ENCODE data around the gene STT3B. TPM values are rescaled to one million over a fixed set of nuclear protein-coding genes. Genes with fewer than 3 reads are reported as not detected.

Gene STT3B
- polyA plus RNA-seq, 1 donor (not counting 4 experiments of a cell fraction or from before 2014, with no cell fraction given) = 129 TPM

GRCh38 chr3:31616711-31617110, 84.0 kb downstream of the STT3B start:
- dilution Hi-C loops (cut with MboI; ENCODE audit: extremely low pct_ligation_motif_present, low sequenced_read_pairs) = no loop called here
- H3K4me1 ChIP-seq (ENCODE audit: control insufficient read depth, extremely low read depth, insufficient read depth, low read length) = no peaks in the 10 kb centered on the region
- no peak overlapping the region for H2AFZ ChIP-seq (ENCODE audit: control insufficient read depth, low read length)
- H3K9me3 ChIP-seq (ENCODE audit: control insufficient read depth, low read depth, low read length) = no peaks in the 10 kb centered on the region
- no peak overlapping the region for H3K4me3 ChIP-seq (ENCODE audit: control insufficient read depth in 2 of 3, extremely low read depth in 1 of 3, insufficient read depth in 2 of 3, low read depth in 1 of 3, low read length in 3 of 3)
- H3K27ac ChIP-seq (ENCODE audit: control insufficient read depth, insufficient read depth, low read length) = no peak overlapping the region
- TF ChIP-seq, protein P1, sequence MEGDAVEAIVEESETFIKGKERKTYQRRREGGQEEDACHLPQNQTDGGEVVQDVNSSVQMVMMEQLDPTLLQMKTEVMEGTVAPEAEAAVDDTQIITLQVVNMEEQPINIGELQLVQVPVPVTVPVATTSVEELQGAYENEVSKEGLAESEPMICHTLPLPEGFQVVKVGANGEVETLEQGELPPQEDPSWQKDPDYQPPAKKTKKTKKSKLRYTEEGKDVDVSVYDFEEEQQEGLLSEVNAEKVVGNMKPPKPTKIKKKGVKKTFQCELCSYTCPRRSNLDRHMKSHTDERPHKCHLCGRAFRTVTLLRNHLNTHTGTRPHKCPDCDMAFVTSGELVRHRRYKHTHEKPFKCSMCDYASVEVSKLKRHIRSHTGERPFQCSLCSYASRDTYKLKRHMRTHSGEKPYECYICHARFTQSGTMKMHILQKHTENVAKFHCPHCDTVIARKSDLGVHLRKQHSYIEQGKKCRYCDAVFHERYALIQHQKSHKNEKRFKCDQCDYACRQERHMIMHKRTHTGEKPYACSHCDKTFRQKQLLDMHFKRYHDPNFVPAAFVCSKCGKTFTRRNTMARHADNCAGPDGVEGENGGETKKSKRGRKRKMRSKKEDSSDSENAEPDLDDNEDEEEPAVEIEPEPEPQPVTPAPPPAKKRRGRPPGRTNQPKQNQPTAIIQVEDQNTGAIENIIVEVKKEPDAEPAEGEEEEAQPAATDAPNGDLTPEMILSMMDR (optimal IDR thresholded peaks at IDR 0.05 in 1 of 3, IDR thresholded peaks at IDR 0.05 in 1 of 3, conservative IDR thresholded peaks at IDR 0.05 in 1 of 3; ENCODE audit: extremely low read depth in 1 of 3, insufficient read depth in 2 of 3, low read length in 3 of 3) = no peak
- TF ChIP-seq EZH2 (IDR thresholded peaks at IDR 0.05; ENCODE audit: low read length) = no peak
- H3K9ac ChIP-seq (ENCODE audit: control insufficient read depth, extremely low read depth, insufficient read depth, low read length) = no peak overlapping the region
- peaks cover 0 to 4% of the 10 kb centered on the region in 2 experiments for H3K36me3 ChIP-seq (ENCODE audit: control insufficient read depth in 2 of 2, extremely low read depth in 1 of 2, insufficient read depth in 2 of 2, low read length in 2 of 2)
- no peaks in the 10 kb centered on the region for H4K20me1 ChIP-seq (ENCODE audit: control insufficient read depth, extremely low read depth, insufficient read depth, low read length)
- FAIRE-seq = no peak
- no peak overlapping the region for H3K4me2 ChIP-seq (ENCODE audit: control insufficient read depth, extremely low read depth, insufficient read depth, low read depth, low read length)
- no peak for DNase-seq (ENCODE audit: low read depth, low spot score)
- peaks cover 21% of the 10 kb centered on the region for H3K79me2 ChIP-seq (ENCODE audit: control insufficient read depth, insufficient read depth, low read length)
- H3K9me1 ChIP-seq (ENCODE audit: control insufficient read depth, extremely low read depth, insufficient read depth, low read length) = no peaks in the 10 kb centered on the region
- no peaks in the 10 kb centered on the region for H3K27me3 ChIP-seq (ENCODE audit: control insufficient read depth, extremely low read depth, insufficient read depth, low read length)

DNA sequence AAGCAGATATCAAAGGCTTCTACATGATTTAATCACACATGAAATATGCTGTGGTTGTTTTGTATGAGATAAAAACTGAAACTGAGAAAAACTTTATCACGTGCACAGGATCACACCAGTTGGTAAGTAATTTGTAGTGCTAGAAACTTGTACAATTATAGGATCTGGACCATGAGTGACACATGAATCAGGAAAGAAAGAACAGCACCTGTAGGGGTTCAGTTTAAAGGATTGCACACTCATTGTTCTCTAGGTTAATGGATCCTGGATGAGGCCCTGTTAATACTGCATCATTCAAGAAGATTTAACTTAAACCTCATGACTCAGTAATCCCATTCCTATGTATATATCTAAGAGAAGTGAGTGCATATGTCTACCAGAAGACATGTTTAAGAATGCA, 87.9 kb downstream of the STT3B start:
- peaks cover 5 to 11% of the 10 kb centered on the region in 2 experiments for H3K36me3 ChIP-seq (ENCODE audit: control insufficient read depth in 2 of 2, extremely low read depth in 1 of 2, insufficient read depth in 2 of 2, low read length in 2 of 2)
- no peak for FAIRE-seq
- no peak overlapping the region for H3K4me3 ChIP-seq (ENCODE audit: control insufficient read depth in 2 of 3, extremely low read depth in 1 of 3, insufficient read depth in 2 of 3, low read depth in 1 of 3, low read length in 3 of 3)
- no peaks in the 10 kb centered on the region for H3K4me1 ChIP-seq (ENCODE audit: control insufficient read depth, extremely low read depth, insufficient read depth, low read length)
- TF ChIP-seq, protein P1 (optimal IDR thresholded peaks at IDR 0.05 in 1 of 3, IDR thresholded peaks at IDR 0.05 in 1 of 3, conservative IDR thresholded peaks at IDR 0.05 in 1 of 3; ENCODE audit: extremely low read depth in 1 of 3, insufficient read depth in 2 of 3, low read length in 3 of 3) = no peak
- no peak for TF ChIP-seq EZH2 (IDR thresholded peaks at IDR 0.05; ENCODE audit: low read length)
- no peak for DNase-seq (ENCODE audit: low read depth, low spot score)
- H3K9me1 ChIP-seq (ENCODE audit: control insufficient read depth, extremely low read depth, insufficient read depth, low read length) = no peaks in the 10 kb centered on the region
- H2AFZ ChIP-seq (ENCODE audit: control insufficient read depth, low read length) = no peak overlapping the region
- no peaks in the 10 kb centered on the region for H3K27me3 ChIP-seq (ENCODE audit: control insufficient read depth, extremely low read depth, insufficient read depth, low read length)
- H3K4me2 ChIP-seq (ENCODE audit: control insufficient read depth, extremely low read depth, insufficient read depth, low read depth, low read length) = no peak overlapping the region
- H3K9me3 ChIP-seq (ENCODE audit: control insufficient read depth, low read depth, low read length) = no peaks in the 10 kb centered on the region
- H4K20me1 ChIP-seq (ENCODE audit: control insufficient read depth, extremely low read depth, insufficient read depth, low read length) = no peaks in the 10 kb centered on the region
- H3K27ac ChIP-seq (ENCODE audit: control insufficient read depth, insufficient read depth, low read length) = no peak overlapping the region
- H3K79me2 ChIP-seq (ENCODE audit: control insufficient read depth, insufficient read depth, low read length) = no peaks in the 10 kb centered on the region
- no peak overlapping the region for H3K9ac ChIP-seq (ENCODE audit: control insufficient read depth, extremely low read depth, insufficient read depth, low read length)
- dilution Hi-C loops (cut with MboI; ENCODE audit: extremely low pct_ligation_motif_present, low sequenced_read_pairs) = no loop called here

Data from keratinocyte (primary cell).